Dermis lymphatic vessel endothelial cell (primary cell): ENCODE measurements around the gene CNBD2. TPM values are rescaled to one million over a fixed set of nuclear protein-coding genes. Genes with fewer than 3 reads are reported as not detected.

Experiments
- total RNA-seq: library from RNA; depleted of rRNA; stranded (reverse); fragments of >200 nt; gene quantifications from 2 replicates; pipeline ENCODE4 v1.2.1, GENCODE V29; 2014

The CNBD2 gene
- 5.1 and 7.2 TPM in 2 replicates for total RNA-seq

DNA sequence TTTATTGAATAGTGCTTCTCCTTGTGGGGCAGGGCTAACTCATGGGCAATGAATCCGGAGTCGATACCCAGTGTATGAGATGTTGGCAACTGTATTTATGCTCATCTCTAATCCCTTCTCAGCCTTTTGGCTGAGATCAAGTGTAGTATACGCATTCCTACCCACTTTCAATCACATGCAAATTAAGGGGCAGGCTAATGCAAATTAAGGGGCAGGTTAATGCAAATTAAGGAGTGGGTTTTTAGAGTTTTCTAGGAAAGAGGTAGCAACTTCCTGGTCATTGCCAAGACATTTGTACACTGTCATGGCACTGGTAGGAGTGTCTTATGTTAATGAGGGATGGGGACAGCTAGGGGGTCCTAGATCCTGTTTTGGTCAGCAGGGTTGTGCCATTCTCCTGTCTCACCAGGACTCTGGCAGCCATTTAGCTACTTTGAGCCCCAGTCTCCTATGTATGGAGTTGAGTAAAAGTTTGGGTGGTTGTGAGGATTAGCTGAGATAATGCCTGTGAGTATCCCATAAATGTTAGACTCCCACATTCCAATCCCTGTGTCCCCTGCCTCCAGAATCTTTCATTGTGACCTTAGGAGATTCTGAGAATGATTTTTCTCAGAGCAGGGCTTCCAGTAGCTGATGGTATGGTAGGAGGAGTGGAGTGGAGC, at the start of gene CNBD2:
Gene CNBD2, plus strand, starts transcription at position 612 of the 662 bp plus-strand sequence. CDS start 173 bp downstream, outside the sequence.

DNA sequence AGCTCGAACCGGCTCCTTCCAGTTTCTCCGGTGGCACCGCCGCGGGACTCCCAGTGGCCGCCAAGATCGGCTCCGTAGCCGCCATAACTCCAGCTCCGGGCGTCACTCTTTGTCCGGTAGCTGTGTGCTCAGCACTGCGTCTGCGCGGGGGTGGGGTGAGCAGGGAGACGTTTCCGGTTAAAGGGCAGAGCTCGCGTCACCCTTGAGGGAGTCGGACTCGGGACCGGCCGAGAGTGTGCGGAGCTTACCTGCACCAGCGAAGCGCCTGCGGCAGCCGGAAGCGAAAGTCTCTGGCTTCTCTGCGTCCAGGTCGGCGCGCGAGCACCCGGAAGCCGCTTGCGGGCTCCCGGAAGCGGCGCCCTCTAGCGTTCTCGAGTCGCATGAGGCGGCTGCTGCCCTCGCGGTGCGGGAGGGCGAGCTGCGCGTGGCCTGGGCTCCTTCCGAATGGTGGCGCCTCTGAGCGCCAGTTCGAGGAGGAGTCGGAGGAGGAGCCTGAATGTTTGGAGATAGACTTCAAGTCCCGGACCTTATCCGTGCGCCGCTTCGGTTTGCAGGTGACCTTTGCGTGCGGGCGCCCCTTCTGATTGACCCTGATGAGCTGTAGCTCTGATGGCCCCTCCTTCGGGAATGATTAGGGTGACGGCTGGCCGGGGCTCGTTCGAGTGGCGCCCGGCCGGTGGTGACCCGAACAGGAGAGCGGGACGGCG, 14.0 kb upstream of the CNBD2 start, which contains the start of gene SCAND1:
Gene SCAND1, minus strand, starts transcription at position 303 of the 707 bp plus-strand sequence. Its CDS starts 218 bp downstream, at position 85.

Other genes starting within 250 kb of the CNBD2 start
- 251 and 349 TPM in 2 replicates for gene RBM39, start 226.3 kb upstream of the CNBD2 start, total RNA-seq
- 24.8 and 24.9 TPM in 2 replicates for gene PHF20, start 196.6 kb upstream of the CNBD2 start, total RNA-seq
- gene SCAND1, start 14.1 kb upstream of the CNBD2 start, total RNA-seq = 48.0 and 62.0 TPM in 2 replicates
- 14.4 and 18.3 TPM in 2 replicates for gene EPB41L1, start 186.2 kb downstream of the CNBD2 start, total RNA-seq